Retina (tissue), 1 donor: ENCODE data around the gene TNFAIP8L1.

ENCODE experiments used
- DNase-seq: peaks from one replicate; pipeline ENCODE4 v3.0.0-alpha.2; 2016

TNFAIP8L1 gene

DNA sequence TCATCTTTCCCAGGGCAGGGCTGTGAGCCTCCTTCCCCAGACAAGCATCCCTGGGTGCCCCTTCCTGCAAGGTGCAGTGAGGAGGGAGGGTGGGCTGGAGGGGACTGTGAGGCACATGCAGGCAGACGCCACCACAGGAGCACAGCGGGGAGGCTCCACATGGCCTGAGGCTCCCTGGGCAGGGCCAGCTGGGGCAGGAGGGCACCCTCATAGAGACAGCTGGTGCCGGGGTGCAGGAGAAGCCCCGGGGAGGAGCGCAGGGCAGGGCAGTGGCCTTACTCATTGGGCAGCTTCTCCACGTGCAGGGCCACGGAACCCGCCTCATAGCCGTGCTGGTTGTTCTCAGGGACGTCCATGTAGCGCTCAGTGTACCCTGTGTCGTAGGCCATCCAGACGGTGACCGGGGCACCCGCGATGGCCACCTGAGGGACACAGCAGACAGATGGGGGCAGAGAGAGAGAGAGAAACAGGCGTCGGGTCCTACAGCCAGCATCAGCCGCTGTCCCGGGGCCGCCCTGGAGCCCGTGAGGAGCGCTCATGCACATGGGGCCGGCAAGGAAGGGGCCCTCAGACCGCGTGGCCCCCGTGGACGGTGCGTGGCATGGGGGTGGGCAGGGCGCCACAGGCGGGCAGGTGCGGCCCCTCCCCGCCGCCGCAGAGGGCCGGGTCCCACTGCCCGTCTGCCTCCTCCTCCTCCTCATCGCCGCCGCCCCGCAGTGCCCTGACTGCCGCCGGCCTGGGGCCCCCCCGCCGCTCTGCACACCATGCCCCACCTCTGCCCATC is 43.3 kb downstream of the TNFAIP8L1 start:
- DNase-seq: no peak

GRCh38 chr19:4684312-4685095 is 45.2 kb downstream of the TNFAIP8L1 start:
- no peak for DNase-seq

DNA sequence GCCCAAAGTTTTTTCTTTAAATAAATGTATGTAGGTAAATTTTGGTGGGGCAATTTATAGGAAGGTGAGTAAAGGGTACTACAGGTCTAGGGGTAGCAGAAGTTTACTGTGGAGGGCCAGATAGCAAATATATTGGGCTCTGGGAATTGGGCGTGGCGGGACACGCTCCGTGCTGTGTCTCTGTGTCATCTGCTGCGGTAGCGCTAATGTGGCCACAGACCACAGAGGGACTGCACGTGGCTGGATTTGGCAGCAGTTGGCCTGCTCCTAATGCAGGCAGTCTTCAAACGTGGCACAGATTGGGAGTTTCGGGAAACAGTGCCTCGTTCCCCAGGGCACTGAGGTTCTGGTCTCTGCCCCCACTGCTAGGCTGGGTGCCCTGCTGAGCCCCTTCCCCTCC is 47.4 kb downstream of the TNFAIP8L1 start:
- no peak for DNase-seq

DNA sequence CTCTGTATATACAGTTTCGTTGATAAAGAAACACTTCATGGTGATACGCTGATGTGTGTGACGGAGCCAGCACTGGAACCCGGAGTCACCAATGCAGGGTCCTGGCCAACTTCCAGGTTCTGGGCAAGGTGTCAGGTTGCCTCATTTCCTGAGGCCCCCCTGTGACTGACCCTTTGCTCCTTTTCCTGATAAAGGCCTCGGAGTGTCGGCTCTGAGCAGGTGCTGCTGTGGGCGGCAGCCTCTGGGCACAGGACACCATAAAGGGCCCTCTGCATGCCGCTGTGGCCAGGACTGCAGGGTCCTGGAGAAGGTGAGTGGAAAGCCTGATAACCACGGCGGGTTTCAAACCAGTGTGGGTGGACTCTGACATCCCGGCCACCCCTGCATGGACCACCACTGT is 48.1 kb downstream of the TNFAIP8L1 start:
- DNase-seq: no peak

- DNase-seq: no peak
Measured at GRCh38 chr19:4688587-4688986, 49.3 kb downstream of the TNFAIP8L1 start.

GRCh38 chr19:4689403-4689802 is 50.1 kb downstream of the TNFAIP8L1 start:
- DNase-seq: no peak

DNA sequence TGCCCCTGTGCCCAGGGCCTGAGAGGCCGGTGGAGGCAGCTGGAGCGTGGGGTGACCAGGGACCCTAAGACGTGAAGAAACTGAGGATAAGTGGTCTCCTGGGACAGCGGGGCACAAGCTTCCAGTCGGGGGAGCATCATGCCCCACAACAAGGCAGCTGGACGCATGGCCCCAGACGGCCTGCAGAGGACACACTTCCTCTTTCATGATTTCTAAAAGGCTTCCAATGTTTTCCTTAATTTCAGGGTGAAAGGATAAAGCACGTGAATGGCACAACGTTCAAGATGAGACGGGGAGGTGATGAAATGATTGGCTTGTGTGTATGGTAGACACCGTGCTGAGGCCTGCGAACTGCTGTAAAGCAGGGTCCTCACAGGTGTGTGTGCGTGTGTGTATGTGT is 51.0 kb downstream of the TNFAIP8L1 start:
- no peak for DNase-seq

DNA sequence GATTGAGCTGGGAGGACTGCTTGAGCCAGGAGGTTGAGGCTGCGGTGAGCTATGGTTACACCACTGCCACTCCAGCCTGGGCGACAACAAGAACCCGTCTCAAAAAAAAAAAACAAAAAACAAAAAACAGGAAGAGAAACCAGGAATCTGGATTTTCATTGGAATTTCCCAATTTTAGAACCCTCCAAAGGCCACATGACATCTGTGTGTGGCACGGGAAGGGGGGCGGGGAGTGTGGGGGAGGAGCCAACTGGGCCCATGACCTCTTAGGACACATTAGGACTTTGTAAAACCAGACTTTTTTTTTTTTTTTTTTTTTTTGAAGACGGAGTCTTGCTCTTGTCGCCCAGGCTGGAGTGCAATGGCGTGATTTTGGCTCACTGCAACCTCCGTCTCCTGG is 52.1 kb downstream of the TNFAIP8L1 start:
- DNase-seq: no peak

- no peak for DNase-seq
Measured at GRCh38 chr19:4692251-4693077, 53.1 kb downstream of the TNFAIP8L1 start.

- DNase-seq: no peak
Measured at GRCh38 chr19:4693078-4693350, 53.7 kb downstream of the TNFAIP8L1 start.

DNA sequence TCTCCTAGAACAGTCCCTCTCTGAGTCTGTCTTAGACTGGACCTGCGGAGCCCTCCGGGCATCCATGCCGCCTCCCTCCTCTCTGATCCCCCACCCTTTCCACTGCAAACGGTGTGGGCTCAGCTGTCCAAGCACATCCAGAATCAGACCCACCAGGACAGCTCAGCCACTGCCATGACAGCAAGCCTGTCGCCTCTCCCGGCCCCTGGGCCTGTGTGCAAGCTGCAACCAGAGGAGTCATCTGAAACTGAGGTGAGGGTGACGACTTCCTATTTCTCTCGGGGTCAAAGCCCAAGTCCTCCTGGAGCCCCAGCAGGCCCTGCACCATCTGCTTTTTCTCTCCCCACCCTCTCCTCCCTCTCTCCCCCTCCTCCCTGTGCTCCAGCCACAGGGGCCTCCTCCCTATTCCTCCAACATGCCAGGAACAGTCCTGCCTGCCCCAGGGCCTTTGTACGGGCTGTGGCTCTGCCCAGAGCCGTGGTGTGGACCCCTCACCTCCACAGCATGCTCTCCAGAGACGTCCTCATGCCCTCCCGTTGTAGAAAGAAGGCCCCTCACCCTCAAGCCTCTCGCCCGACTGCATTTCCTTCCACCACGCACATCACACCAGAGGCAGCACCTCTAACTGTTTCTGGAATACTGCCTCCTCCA is 54.3 kb downstream of the TNFAIP8L1 start:
- no peak for DNase-seq

DNA sequence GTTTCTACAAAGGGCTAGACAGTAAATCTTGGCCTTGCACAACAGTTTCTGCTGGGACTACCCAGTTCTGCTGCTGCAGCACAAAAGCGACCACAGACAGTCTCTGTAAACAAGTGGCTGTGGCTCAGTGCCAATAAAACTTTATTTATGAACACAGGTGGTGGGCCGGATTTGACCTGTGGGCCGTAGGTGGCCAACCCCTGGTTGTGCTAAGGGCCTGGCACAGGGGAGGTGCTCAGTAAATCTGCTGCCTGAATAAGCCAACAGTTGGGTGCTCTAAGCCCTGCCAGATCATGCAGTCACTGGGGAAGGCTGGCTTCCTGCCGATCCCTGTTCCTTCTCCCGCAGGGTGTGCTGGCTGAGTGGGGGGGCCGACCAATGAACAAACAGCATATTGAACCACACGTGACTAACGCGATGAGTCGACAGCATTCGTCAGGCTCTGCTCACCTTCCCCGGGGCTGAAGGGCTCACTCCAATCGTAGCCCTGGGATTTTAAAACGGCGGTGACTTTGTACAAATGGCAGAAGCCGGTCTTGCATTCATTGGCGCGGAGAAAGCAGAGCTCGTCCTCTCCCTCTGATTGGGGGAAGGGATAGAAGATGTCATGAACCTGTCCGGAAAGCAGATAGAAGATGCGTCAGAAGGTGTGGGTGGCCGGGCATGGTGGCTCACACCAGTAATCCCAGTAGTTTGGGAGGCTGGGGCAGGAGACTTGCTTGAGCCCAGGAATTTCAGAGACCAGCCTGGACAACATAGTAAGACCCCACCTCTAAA is 55.1 kb downstream of the TNFAIP8L1 start:
- DNase-seq: no peak

DNA sequence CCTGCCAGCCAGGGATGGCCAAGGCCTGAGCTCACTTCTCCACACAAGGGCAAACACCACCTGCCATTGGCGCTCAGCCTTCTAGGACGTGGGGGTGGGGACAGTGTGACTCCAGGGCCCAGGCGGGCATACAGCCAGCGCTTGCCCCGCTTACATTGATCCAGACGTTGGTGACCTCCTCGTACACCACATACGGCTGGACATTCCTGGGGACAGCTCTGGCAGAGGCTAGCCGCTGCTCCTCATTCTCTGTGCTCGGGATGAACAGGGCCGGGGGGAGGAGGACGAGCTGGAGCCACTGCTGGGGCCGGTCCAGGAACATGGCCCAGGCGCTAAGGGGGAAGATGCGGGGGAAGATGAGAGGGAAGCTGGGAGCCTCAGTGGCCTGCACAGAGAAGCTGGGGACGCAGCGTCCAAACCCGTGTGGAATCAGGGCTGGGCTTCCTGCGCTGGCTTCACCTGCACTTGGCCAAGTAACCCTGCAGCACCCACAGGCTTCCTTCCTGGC is 56.0 kb downstream of the TNFAIP8L1 start:
- DNase-seq: no peak

GRCh38 chr19:4697304-4697703 is 58.0 kb downstream of the TNFAIP8L1 start:
- no peak for DNase-seq

- DNase-seq: no peak
Measured at GRCh38 chr19:4699826-4700692, 60.7 kb downstream of the TNFAIP8L1 start.

GRCh38 chr19:4700693-4700970 is 61.3 kb downstream of the TNFAIP8L1 start:
- no peak for DNase-seq

GRCh38 chr19:4701557-4701956 is 62.2 kb downstream of the TNFAIP8L1 start:
- no peak for DNase-seq

GRCh38 chr19:4702764-4703163 is 63.4 kb downstream of the TNFAIP8L1 start:
- no peak for DNase-seq

- no peak for DNase-seq
Measured at GRCh38 chr19:4703671-4704316, 64.5 kb downstream of the TNFAIP8L1 start.

DNA sequence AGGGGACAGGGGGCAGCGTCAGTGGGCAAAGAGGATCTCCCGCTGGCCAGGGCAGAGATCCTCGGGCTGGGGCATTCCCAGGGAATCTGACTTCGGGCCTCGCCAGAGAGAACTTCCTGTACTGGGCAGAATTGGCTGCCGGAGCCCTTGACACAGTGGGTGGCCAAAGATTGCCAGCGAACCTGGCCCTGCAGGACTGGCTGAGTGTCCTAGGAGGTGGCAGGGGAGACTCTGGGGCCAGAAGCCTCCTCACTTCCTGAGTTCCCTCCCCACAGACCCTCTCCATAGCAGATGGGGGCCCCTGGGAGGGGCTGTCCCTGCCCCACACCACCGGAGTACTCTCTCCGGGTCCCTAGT is 65.0 kb downstream of the TNFAIP8L1 start:
- DNase-seq: no peak
